Neural progenitor cell (in vitro differentiated cells): ENCODE measurements around the gene ZSWIM5. TPM values are rescaled to one million over a fixed set of nuclear protein-coding genes. Genes with fewer than 3 reads are reported as not detected.

ENCODE experiments used
- DNase-seq: peaks from one replicate; pipeline ENCODE4 v3.0.0-alpha.2; 2016; ENCODE audit warnings: low spot score
- H2AFZ ChIP-seq: fragments of 200-600 bp; sonication (generic); replicated peaks from 2 replicates; pipeline ENCODE4 v1.6.1; 2016; ENCODE audit warnings: antibody characterized with exemption
- H3F3A ChIP-seq: fragments of 200-600 bp; sonication (generic); 2 replicates; pipeline ENCODE4 v1.6.1; 2016; ENCODE audit warnings: antibody characterized with exemption, low read depth
- H3K27ac ChIP-seq: fragments of 200-600 bp; sonication (generic); 2 replicates; pipeline ENCODE4 v1.5.1; 2016; ENCODE audit warnings: mild to moderate bottlenecking
- H3K27me3 ChIP-seq: fragments of 200-600 bp; sonication (generic); 2 replicates; pipeline ENCODE4 v1.6.1; 2016; ENCODE audit warnings: mild to moderate bottlenecking, moderate library complexity
- H3K36me3 ChIP-seq: fragments of 200-600 bp; sonication (generic); 2 replicates; pipeline ENCODE4 v1.5.1; 2016
- H3K4me1 ChIP-seq: fragments of 200-600 bp; sonication (generic); 2 replicates; pipeline ENCODE4 v1.6.1; 2016; ENCODE audit warnings: mixed run types
- H3K4me2 ChIP-seq: fragments of 200-600 bp; sonication (generic); 2 replicates; pipeline ENCODE4 v1.6.1; 2016
- H3K4me3 ChIP-seq: fragments of 200-600 bp; sonication (generic); 2 replicates; pipeline ENCODE4 v1.5.1; 2016
- H3K79me2 ChIP-seq: fragments of 200-600 bp; sonication (generic); 2 replicates; pipeline ENCODE4 v1.6.1; 2016; ENCODE audit warnings: low read depth
- H3K9ac ChIP-seq: fragments of 200-600 bp; sonication (generic); 2 replicates; pipeline ENCODE4 v1.6.1; 2016
- H3K9me3 ChIP-seq: fragments of 200-600 bp; sonication (generic); 2 replicates; pipeline ENCODE4 v1.5.1; 2016; ENCODE audit warnings: low read depth
- H4K20me1 ChIP-seq: fragments of 200-600 bp; sonication (generic); 2 replicates; pipeline ENCODE4 v1.6.1; 2016; ENCODE audit warnings: low read depth
- H3K27ac Mint-ChIP-seq: 3 replicates; pipeline ENCODE4 v1.8.0; 2021; ENCODE audit warnings: mixed read lengths
- H3K27me3 Mint-ChIP-seq: 2 replicates; pipeline ENCODE4 v1.8.0; 2022; ENCODE audit warnings: low read depth, mild to moderate bottlenecking, inconsistent platforms, moderate library complexity, mixed read lengths; ENCODE audit not compliant: insufficient read depth
- H3K36me3 Mint-ChIP-seq: 3 replicates; pipeline ENCODE4 v1.8.0; 2021; ENCODE audit warnings: mixed read lengths
- H3K4me1 Mint-ChIP-seq: 3 replicates; pipeline ENCODE4 v1.8.0; 2021; ENCODE audit warnings: mixed read lengths
- H3K4me3 Mint-ChIP-seq: 3 replicates; pipeline ENCODE4 v1.8.0; 2021; ENCODE audit warnings: mild to moderate bottlenecking, moderate library complexity, mixed read lengths
- H3K9me3 Mint-ChIP-seq: 3 replicates; pipeline ENCODE4 v1.8.0; 2020; ENCODE audit warnings: mixed read lengths
- EZH2 ChIP-seq: fragments of 200-600 bp; sonication (generic); IDR thresholded peaks from 2 replicates; pipeline ENCODE4 v1.6.1; 2017; ENCODE audit warnings: antibody characterized with exemption, mild to moderate bottlenecking, moderate library complexity
- EZH2phosphoT487 ChIP-seq: fragments of 200-600 bp; sonication (generic); IDR thresholded peaks from 2 replicates; pipeline ENCODE4 v1.6.1; 2017; ENCODE audit warnings: antibody characterized with exemption
- total RNA-seq: library from RNA; depleted of rRNA; stranded (reverse); fragments of >200 nt; gene quantifications from 2 replicates; pipeline ENCODE4 v1.2.3, GENCODE V29; 2015; ENCODE audit warnings: low replicate concordance
- TF ChIP-seq, protein P1 (sequence below): fragments of 200-600 bp; sonication (generic); IDR thresholded peaks from 2 replicates; pipeline ENCODE4 v1.5.1; 2017; ENCODE audit warnings: antibody characterized with exemption, mild to moderate bottlenecking

ZSWIM5 gene
- total RNA-seq, 1 donor from 2014 or later: 5.8 TPM

DNA sequence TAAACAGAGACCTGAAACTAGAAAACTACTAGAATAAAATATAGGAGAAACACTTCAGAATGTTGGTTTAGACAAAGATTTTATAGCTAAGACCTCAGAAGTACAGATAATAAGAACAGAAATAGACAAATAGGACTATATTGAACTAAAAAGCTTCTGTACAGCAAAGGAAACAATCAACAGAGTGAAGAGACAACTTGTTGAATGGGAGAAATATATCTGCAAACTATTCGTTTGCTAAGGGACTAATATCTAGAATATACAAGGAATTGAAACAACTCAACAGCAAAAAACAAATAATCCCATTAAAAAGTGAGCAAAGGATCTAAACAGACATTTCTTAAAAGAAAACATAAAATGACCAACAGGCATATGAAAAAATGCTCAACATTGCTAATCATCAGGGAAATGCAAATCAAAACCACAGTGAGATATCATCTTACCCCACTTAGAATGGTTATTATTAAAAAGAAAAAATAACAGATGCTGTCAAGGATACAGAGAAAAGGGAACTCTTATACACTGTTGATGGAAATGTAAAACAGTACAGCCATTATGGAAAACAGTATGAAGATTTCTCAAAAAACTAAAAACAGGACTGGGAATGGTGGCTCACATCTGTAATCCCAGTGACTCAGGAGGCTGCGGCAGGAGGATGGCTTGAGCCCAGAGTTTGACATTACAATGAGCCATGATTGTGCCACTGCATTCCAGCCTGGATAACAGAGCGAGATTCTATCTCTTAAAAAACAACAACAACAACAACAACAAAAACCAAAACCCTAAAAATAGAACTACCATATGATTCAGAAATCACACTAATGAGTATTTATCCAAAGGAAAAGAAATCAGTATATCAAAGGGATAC is 37.3 kb upstream of the ZSWIM5 start:
- no peak overlapping the region for H3K27ac Mint-ChIP-seq
- Histone ChIP-seq H3K9me3 (peaks cover 6% of the 10 kb centered on the region), H3K27me3 (no peaks in the 10 kb centered on the region), H2AFZ (no peak overlapping the region), H3K27ac (no peak overlapping the region), H3K4me2 (no peak overlapping the region), H3F3A (no peaks in the 10 kb centered on the region), H3K79me2 (no peaks in the 10 kb centered on the region), H4K20me1 (no peaks in the 10 kb centered on the region), H3K9ac (no peak overlapping the region), H3K4me1 (no peaks in the 10 kb centered on the region), H3K36me3 (no peaks in the 10 kb centered on the region), H3K4me3 (no peak overlapping the region)
- no peaks in the 10 kb centered on the region for H3K36me3 Mint-ChIP-seq
- H3K4me1 Mint-ChIP-seq: no peaks in the 10 kb centered on the region
- peaks cover 4% of the 10 kb centered on the region for H3K27me3 Mint-ChIP-seq
- TF ChIP-seq EZH2 (no peak), EZH2phosphoT487 (no peak)
- TF ChIP-seq, protein P1, sequence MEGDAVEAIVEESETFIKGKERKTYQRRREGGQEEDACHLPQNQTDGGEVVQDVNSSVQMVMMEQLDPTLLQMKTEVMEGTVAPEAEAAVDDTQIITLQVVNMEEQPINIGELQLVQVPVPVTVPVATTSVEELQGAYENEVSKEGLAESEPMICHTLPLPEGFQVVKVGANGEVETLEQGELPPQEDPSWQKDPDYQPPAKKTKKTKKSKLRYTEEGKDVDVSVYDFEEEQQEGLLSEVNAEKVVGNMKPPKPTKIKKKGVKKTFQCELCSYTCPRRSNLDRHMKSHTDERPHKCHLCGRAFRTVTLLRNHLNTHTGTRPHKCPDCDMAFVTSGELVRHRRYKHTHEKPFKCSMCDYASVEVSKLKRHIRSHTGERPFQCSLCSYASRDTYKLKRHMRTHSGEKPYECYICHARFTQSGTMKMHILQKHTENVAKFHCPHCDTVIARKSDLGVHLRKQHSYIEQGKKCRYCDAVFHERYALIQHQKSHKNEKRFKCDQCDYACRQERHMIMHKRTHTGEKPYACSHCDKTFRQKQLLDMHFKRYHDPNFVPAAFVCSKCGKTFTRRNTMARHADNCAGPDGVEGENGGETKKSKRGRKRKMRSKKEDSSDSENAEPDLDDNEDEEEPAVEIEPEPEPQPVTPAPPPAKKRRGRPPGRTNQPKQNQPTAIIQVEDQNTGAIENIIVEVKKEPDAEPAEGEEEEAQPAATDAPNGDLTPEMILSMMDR: no peak
- H3K4me3 Mint-ChIP-seq: no peak overlapping the region
- DNase-seq: no peak
- H3K9me3 Mint-ChIP-seq: peaks cover 23% of the 10 kb centered on the region

DNA sequence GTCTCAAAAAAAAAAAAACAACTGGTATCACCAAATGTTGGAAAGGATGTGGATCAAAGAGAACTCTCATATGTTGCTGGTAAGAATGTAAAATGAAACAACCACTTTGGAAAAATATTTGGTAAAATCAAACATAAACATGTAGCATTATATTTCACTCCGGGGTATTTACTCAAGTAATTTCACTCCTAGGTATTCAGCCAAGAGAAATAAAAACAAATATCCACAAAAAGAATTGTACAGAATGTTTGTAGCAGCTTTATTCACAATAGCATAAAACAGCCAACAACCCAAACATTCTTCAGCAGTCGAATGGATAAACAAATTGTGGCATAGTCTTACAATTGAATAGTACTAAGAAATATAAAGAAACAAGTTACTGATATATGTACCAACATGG is 32.4 kb upstream of the ZSWIM5 start:
- H4K20me1 ChIP-seq: no peaks in the 10 kb centered on the region
- no peaks in the 10 kb centered on the region for H3K36me3 Mint-ChIP-seq
- peaks cover 7% of the 10 kb centered on the region for H3K27me3 Mint-ChIP-seq
- H3K9me3 ChIP-seq: peaks cover 6% of the 10 kb centered on the region
- H3F3A ChIP-seq: no peaks in the 10 kb centered on the region
- H3K4me3 ChIP-seq: no peak overlapping the region
- H3K79me2 ChIP-seq: no peaks in the 10 kb centered on the region
- no peaks in the 10 kb centered on the region for H3K36me3 ChIP-seq
- peaks cover 28% of the 10 kb centered on the region for H3K9me3 Mint-ChIP-seq
- no peak overlapping the region for H3K4me2 ChIP-seq
- no peaks in the 10 kb centered on the region for H3K4me1 ChIP-seq
- H3K4me1 Mint-ChIP-seq: no peaks in the 10 kb centered on the region
- no peak overlapping the region for H3K4me3 Mint-ChIP-seq
- TF ChIP-seq, protein P1: no peak
- TF ChIP-seq EZH2 (no peak), EZH2phosphoT487 (no peak)
- no peaks in the 10 kb centered on the region for H3K27me3 ChIP-seq
- no peak overlapping the region for H3K27ac Mint-ChIP-seq
- no peak overlapping the region for H3K27ac ChIP-seq
- no peak overlapping the region for H3K9ac ChIP-seq
- no peak overlapping the region for H2AFZ ChIP-seq
- DNase-seq: no peak

GRCh38 chr1:45236136-45236535 is 29.7 kb upstream of the ZSWIM5 start:
- no peaks in the 10 kb centered on the region for H3K4me1 Mint-ChIP-seq
- Histone ChIP-seq H3F3A (no peaks in the 10 kb centered on the region), H3K4me3 (no peak overlapping the region), H2AFZ (no peak overlapping the region), H3K27me3 (no peaks in the 10 kb centered on the region), H3K27ac (no peak overlapping the region), H3K9me3 (no peaks in the 10 kb centered on the region), H3K9ac (no peak overlapping the region), H3K36me3 (no peaks in the 10 kb centered on the region), H4K20me1 (no peaks in the 10 kb centered on the region), H3K4me2 (no peak overlapping the region), H3K79me2 (no peaks in the 10 kb centered on the region), H3K4me1 (no peaks in the 10 kb centered on the region)
- H3K9me3 Mint-ChIP-seq: peaks cover 13% of the 10 kb centered on the region
- H3K36me3 Mint-ChIP-seq: no peaks in the 10 kb centered on the region
- no peak overlapping the region for H3K27ac Mint-ChIP-seq
- no peak overlapping the region for H3K4me3 Mint-ChIP-seq
- no peak for TF ChIP-seq EZH2phosphoT487
- TF ChIP-seq, protein P1: no peak
- TF ChIP-seq EZH2: no peak
- DNase-seq: no peak
- peaks cover 2% of the 10 kb centered on the region for H3K27me3 Mint-ChIP-seq
